HG03103 (cell line): ENCODE data around the gene ANO2.

Source experiments
- ATAC-seq: cut with Tn5 transposase; IDR thresholded peaks from one replicate; pipeline ENCODE4 v1.9.1; 2021; ENCODE audit warnings: low read depth; ENCODE audit not compliant: unreplicated experiment

The ANO2 gene

DNA sequence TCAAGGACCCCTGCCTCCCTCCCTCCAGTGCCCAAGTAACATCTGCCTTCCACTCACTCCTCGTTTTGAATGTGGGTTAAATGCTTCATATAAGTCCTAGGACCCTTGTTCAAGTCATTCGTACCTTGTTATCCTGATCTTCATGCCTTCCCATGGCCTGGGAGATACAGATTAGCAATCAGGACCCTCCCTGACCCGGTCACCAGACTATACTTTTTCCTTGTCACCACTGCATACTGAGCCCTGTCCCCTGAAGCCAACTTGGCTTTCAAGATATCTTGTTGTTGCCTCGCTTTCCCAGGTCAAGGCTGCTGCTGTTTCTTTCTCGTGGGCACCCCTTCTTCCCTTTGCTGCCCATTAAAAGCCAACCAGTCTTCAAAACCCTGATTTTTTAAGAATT, 208.5 kb downstream of the ANO2 start:
- no peak for ATAC-seq

DNA sequence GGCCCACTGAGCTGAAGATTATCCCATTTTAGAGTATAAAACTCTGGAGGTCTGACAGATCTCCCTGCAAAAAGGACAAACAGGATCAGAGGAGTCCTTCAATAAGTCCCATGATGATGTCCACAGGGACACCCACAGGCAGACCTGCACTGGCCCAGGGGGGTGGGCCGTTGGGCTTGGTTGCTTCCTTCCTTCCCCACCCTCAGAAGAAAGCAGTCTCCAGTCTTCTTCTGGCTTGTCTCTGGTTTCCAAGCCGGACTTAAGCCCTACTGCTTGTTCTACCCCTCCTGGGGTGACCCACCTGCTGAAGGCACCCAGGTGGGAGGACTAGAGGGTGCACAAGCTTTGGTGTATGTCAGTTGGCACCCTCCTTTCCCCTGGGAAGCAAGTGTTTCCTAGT, 209.0 kb downstream of the ANO2 start:
- no peak for ATAC-seq

GRCh38 chr12:5733916-5734315, 211.1 kb downstream of the ANO2 start:
- no peak for ATAC-seq

- no peak for ATAC-seq
Observed at GRCh38 chr12:5733136-5733755, 211.8 kb downstream of the ANO2 start.

DNA sequence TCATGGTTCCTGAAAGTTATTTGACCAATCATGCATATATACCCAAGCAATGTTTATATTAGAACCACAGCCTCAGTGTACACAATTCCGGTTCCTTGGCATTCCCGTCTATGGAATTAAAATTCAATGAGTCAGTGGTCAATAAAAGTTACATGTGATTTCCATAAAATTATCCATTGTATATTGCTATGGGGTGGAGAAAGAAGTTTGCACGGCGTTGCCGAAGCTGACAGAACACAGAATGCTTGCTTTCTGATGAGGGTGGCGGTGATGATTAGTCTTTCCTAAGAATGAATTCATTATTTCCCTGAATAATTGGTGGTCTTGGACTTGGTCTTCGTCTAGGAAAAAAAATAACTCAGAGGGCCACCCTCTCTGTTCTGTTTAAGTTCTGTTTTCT, 214.1 kb downstream of the ANO2 start:
- no peak for ATAC-seq

DNA sequence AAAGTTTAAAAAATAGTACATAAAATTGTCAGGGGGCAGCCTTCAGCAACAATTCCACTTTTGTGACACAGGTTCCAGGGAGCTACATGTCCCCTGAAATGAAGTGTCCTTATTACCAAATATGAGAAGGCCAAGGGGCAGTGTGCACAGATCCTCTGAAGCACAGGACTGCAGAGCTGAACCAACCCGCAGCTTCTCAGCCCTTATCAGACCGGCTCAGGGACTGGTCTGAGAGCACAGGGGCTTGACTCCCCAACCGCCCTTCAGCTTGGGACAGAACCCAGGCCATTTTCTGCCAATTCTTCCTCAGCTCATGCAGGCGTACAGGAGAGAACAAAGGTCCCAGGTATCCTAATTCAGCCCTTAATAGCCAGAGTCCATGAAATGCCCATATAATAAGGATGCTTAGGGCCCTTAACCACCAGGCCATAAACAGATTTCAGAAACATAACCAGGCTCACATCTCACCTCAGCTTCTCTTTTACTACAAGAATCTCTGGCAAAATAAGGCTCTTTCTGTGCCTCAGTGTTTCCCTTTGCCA, 221.3 kb downstream of the ANO2 start:
- ATAC-seq: no peak

DNA sequence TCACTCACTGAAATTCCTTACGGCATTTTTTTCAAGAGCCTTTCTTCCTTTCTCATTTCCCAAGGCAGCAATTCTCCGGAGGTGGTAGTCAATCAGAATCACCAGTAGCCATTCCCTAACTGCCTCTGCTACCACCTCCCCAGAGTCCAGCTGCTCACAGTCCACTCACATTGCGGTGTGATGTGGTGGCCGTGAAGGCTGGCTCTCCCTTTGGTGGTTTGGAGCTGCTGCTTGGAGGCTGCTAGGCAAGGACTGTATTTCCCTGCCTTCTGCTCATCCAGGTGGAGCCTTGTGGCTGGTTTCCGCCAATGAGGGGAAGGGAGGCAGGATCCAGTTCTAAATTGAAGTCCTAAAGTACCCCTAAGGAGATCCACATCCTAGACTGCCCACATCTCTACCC, 222.0 kb downstream of the ANO2 start:
- ATAC-seq: no peak

DNA sequence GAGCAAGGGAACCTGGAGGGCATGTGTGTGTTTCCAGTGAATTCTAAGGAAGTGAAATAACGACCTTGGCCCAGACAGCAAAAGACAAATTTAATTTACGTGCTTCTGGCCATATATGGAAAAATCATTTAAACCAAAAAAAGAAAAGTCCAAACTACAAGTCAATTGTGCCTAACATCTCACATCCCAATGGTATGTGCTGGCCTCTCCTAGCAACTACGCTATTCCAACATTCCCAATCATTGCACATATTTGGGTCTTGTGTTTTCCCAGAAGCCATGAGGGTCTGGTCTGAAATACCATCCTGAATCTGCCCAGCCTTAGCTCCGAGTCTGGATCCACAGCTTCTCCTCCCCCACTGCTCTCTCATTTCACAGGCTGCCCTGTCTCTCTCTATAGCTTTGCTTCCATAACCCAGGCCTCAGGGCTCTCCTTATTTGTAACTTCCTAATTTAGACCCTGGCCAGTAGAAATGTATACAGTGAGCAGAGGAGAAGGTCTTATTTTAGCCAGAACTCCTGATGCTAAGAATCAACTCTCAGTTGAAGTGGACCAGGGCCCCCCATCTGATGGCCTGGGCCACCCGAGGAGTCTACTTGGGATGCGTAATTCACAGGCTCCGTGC, 224.6 kb downstream of the ANO2 start:
- no peak for ATAC-seq

DNA sequence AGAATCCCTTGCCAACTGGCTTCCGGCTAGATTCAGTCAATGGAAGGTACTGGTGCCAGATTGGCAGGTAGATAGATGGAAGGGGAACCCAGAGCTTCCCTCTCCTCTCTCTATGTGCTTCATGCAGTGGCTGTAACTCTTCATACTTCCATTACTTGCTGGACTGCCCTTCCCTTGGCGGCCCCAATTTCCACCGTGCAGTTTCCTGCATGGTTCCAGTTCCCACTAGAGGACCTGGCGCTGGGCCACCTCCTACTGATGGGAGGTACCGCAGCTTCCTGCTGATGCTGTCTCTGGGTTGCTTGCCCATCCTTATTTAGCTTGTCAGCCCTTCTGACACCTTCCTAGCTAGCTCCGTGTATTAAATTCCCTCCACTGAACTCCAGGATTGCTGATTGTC, 226.4 kb downstream of the ANO2 start:
- ATAC-seq: no peak

DNA sequence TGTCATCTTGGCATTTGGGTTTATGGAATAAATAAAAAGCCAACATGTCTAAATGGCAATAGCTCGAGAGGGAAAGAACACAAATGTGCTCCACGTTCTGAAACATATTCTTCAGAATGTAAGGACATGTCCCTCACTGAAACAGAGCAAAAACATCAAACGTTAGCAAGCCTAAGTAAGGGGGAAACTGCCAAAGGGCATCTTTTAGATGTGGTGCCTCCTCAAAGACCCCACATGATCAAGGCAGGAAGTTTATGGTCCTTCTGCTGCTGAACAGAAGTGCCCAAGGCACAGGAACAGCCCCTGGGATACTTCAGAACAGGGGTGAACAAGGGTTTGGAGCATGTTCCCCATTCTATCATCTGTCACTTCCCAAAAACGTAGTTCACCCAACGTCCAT, 227.0 kb downstream of the ANO2 start:
- no peak for ATAC-seq

DNA sequence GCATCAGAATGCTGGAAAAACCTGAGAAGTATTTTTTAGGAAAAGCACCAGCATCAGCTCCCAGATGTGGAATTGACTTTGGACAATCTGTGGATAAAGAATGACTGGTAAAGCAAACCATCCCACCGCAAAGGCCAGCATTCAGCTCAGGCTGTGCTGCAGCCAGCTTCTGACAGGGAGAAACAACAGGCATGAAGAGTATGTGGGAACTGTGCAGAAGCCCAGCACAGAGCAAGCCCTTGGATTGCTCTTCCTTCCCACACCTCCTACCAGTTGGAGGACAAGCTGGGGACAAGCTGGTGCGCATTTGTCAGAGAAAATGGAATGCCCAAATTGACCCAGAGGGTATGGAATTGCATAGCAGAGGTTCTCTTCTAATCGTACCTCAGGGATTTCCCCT, 228.1 kb downstream of the ANO2 start:
- no peak for ATAC-seq

GRCh38 chr12:5716201-5716600, 228.9 kb downstream of the ANO2 start:
- ATAC-seq: no peak

DNA sequence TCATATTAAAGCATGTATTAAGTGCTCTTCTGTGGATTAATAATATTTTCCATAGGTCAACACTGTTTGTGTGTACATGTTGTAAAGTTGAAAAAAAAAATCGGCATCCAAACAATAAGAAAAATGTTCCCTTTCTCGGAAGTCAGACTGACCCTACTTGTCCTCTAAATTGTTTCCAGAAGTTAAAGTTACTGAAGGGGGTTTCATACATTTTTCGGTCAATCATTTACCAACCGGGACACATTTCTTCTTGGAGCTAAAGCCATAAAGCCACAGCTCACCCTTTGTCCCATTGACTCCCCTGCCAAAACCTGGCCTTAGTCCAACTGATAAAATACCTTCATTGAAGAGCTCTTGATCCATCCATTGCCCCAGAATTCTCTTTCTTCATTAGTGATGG, 230.0 kb downstream of the ANO2 start:
- no peak for ATAC-seq

GRCh38 chr12:5713599-5714081, 231.4 kb downstream of the ANO2 start:
- no peak for ATAC-seq

GRCh38 chr12:5710260-5710878, 234.7 kb downstream of the ANO2 start:
- ATAC-seq: no peak

- no peak for ATAC-seq
Observed at GRCh38 chr12:5708371-5708770, 236.7 kb downstream of the ANO2 start.

GRCh38 chr12:5706247-5706646, 238.8 kb downstream of the ANO2 start:
- ATAC-seq: no peak

GRCh38 chr12:5705791-5706190, 239.3 kb downstream of the ANO2 start:
- no peak for ATAC-seq

DNA sequence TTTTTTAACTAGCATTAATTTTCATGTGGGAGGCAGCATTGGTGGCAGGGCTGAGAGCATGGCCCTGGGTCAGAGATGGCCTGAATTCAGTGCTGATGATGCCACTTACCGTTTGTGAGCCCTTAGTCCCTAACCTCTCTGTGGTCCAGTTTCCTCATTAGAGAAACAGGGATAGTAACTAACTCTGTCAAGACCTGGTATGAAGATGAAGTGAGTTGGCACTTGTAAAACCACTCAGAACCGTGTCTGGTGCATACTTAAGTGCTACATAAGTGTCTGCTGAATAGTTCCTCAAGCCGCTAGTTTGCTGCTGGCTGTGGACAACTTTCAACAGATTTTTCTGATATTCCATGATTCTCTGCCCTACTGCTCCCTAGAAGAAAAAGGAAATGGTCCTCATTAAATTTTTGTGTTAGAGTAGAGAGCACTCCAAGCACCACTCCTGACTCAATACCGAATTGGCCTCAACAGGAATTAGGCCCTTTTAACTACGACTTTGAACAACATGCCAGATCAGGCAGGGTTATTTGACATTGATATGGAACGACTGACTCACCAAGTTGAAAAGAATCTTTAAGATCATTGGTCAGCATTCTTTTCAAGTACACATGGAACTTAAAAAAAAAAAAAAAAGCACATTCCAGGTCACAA, 250.2 kb downstream of the ANO2 start:
- no peak for ATAC-seq

GRCh38 chr12:5692850-5693249, 252.2 kb downstream of the ANO2 start:
- ATAC-seq: no peak

- ATAC-seq: no peak
Observed at GRCh38 chr12:5691943-5692342, 253.1 kb downstream of the ANO2 start.
